Erythroblast (primary cell): ENCODE data around the gene DUSP14.

Experiments
- DNase-seq, 2 experiments: peaks; one replicate each; lab custom pipeline; 2025; lab: John Stamatoyannopoulos, UW
- GATA1 ChIP-seq: IDR thresholded peaks from 2 replicates; pipeline ENCODE4 v1.6.1; 2011; ENCODE audit warnings: low read depth, mild to moderate bottlenecking, control low read depth, low read length, moderate library complexity
- POLR2A ChIP-seq: IDR thresholded peaks from 2 replicates; pipeline ENCODE4 v1.6.1; 2011; ENCODE audit warnings: mild to moderate bottlenecking, low read length

The DUSP14 gene

DNA sequence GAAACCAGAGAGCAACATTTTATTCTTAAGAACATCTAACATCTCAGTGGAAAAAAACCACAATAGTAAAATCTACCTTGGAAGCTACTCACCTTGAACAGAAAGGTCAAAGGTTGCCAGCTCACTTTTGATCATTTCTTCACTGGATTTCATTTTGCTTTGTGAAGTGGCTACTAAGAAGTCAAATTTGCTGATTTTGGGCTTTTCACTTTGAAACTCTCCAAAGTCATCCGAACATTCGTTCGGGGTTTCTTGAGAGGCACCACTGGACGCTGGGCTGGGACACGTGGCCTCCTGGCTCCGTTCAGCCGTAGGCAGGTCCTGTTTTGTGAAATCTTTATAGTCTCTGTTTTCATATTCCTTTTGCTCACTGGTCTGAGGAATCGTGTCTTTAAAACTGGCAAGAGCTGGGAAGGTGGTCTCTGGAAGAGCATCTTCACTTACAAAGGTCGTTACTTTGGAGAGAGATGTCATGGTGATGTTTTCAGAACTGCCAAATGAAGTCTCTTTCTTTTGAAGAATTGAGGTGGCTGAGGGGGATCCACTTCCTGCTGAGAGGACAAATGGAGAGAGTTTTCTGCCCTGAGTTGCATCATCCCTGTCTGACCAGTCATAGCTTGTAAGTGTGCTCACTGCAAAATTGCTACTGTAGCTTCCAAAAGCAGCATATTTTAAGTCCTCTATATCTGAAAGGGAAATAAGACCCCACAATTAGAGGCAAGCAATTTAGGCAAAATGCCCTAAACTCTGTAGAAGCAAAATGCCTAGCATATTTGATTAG lies 52.4 kb downstream of the DUSP14 start:
- no peak for DNase-seq

DNA sequence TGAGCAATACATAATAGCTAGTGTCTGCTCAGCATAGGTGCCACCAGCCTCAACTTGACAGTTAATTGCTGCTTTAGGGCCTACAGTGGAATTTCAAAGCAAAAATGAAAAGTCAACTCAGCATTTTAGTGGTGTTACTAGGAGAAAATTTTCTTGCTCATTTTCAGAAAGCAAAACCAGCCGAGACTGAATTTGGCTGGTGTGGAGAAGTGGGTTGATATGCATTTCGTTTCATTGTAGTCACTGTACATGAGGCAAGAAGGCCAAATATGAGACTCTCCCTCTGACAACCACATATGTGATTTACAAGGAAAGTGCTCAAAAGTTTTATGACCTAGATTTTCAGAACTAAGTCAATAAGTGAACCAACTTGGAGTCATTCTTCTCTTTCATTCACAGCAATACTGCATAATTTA lies 54.0 kb downstream of the DUSP14 start:
- TF ChIP-seq POLR2A (no peak), GATA1 (no peak)
- no peak for DNase-seq

More for the DNA sequence above, 52.4 kb downstream of the DUSP14 start:
- no peak for TF ChIP-seq POLR2A
- TF ChIP-seq GATA1, result no peak

DNA sequence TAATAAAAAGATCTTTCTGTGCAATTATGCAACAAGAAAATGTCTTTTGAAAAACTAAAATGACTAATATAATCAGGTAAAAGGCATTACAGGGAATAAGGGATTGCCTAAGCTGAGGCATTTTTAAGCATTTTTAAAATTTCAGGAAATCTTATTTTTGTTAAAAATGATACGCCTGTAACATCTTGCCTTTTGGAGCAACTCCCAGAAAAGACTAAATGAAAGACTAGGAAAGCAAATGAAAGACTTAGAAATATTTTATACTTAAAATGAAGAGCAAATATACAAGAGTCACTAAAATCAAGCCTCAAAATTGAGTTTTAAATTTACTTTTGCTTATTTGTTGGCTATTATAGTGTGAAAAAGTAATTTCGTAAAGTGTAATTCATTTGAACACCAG lies 55.8 kb downstream of the DUSP14 start:
- TF ChIP-seq POLR2A (no peak), GATA1 (no peak)
- DNase-seq, result no peak

DNA sequence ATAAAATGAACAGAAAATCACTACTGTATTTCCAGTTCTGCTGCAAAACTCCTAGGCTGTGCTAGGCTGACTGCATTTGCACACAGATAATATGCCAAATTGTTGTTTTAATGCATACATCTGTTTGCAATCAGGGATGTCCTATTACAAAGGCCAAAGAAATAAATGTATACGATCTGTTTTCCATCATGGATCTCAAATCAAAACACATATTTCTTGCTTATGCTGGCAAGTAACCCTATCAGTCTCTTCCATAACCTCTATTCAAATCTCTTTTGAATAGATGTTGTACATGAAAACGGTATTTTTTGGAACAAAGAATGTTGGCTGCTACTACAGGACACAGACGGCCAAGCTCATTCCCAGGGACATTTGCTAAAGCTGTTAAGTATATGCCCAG lies 56.6 kb downstream of the DUSP14 start:
- TF ChIP-seq GATA1, result no peak
- TF ChIP-seq POLR2A, result no peak

DNA sequence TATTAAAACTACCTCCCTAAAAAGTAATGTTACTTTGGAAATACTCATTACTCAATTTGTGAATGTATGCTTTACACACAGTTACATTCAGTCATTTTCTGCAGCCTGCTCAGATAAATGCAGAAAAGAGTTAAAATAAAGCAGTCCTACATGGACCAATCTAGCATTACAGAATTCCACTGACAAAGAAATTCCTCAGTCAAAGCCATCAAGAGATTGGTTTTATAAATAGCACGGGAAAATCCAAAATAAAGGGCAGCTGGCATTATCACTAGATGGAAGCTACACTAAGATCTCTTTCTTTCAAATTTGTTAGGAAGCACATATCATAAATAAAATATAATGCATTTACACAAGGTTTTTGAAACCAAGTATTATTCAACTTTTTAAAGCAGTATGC lies 58.3 kb downstream of the DUSP14 start:
- TF ChIP-seq GATA1 (no peak), POLR2A (no peak)
- DNase-seq, result no peak

More for the DNA sequence above, 56.6 kb downstream of the DUSP14 start:
- no peak for DNase-seq

DNA sequence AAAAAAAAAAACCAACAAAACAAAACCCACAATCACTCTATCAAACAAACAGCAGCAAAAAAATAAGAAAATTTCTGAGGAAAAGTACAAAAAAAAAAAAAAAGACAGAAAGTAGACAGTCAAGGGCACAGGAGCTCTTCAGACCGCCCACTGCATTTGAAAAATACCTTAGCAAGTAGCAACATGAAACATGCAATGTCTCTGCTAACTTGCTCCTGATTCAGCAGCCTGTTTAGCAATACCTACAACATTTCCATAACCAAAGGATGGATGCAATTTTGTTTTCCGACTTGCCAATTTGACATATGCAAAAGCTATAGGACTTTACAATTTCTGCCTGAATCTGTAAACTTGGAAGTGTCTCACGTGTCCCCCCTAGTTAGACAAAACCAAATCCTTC lies 62.1 kb downstream of the DUSP14 start:
- TF ChIP-seq POLR2A, result no peak
- TF ChIP-seq GATA1, result no peak
- no peak for DNase-seq

DNA sequence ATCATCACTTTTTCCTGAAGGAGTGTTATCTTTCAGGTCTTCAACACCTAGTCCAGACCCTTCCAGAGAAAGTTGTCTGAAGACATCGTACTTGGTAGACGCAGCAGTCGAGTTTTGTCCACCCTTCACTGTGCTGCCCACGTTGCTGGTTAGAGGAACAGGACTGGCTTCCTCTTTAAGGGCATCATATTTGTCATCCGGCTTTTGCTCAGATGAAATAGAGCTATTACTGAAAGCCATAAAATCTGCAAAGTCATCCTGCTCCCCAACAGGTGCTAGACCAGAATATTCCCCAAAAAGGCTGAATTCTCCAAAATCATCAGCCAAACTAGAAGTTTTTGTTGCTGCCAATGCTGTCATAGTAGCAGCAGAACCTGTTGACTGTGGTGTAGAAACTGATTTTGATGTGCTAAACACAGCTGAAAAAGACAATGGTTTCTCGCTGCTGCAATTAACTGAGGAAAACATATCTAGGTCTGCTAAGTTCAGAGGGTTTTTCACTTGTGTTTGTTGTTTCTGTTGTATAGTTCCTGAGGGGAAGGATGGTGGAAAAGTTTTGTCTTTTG lies 63.8 kb downstream of the DUSP14 start:
- TF ChIP-seq GATA1 (no peak), POLR2A (no peak)
- no peak for DNase-seq

DNA sequence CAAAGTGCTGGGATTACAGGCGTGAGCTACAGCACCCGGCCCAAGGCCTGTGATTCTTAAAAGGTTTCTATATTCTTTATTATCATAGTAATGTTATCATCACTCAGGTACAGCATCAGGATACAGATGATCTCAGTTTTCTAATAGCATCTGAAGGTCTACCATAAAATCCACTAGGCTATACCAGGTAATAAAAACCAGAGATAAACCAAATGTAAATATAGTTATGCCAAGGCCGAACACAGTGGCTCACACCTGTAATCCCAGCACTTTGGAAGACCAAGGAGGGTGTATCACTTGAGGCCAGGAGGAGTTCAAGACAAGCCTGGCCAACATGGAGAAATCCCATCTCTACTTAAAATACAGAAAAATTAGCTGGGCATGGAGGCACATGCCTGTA lies 65.7 kb downstream of the DUSP14 start:
- no peak for TF ChIP-seq POLR2A
- TF ChIP-seq GATA1, result no peak

DNA sequence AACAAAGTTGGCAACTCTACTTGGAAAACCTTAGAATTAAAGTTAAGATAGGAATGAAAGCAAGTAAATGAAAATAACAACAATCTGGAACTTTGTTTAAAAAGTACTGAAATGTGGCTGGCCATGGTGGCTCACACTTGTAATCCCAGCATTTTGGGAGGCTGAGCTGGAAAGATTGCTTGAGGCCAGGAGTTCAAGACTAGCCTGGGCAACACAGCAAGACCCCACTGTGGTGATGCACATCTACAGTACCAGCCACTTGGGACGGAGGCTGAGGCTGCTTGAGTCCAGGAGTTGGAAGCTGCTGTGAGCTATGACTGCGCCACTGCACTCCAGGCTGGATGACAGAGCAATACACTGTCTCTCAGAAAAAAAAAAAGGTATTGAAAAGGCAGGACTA lies 67.8 kb downstream of the DUSP14 start:
- no peak for TF ChIP-seq GATA1
- no peak for TF ChIP-seq POLR2A
- no peak for DNase-seq

More for the DNA sequence above, 65.7 kb downstream of the DUSP14 start:
- no peak for DNase-seq

DNA sequence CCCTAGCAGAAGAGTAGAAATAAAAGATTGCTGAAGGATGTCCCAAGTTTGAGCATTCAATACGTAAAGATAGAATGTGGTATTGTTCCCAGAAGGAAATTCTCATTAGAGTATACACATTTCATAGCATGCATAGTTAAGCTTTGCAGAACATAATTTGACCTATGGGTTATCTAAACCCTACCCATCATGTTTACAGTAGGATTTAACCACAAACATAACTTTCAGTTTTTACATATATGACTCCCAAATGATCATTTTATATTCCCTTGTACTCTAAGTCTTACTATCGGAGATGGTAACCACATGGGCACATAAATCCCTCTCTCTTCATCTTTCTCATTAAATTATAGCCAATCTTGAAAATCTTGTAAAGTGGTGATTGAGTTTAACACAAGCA lies 68.6 kb downstream of the DUSP14 start:
- no peak for DNase-seq
- TF ChIP-seq GATA1 (no peak), POLR2A (no peak)

DNA sequence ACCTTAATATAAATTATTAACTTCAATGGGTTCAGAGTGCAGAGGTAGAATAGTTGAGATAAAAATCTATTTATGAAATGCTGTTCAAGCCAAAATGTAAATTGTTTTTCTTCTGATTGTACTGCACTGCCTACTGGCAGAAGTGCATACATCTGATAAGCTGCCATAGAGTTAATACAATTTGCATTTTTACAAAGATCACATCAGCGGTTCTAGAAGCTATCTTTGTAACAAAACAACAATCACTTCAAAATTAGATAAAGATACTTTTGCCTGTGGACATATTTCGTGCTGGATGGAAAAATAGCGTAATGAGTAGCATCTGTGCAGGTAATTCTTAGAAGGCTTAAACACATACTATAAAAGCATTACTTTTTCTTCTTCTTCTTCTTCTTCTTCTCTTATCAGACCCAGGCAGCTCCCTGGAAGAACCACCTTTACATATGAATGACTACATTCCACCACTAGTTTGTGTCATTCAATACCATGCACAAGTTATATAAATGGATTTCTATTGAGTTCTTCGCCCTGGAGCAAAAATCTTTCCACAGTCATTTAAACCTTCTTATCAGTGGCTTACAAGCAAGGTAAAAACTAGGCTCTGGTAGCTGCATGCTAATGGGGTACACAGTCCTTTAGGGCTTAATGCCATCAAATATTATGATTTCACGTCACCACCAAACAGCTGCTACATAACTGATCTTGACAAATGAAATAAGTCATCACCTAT lies 72.5 kb downstream of the DUSP14 start:
- peak in 1 of 2 experiments; percentile 9 for DNase-seq

More for the DNA sequence above, 72.5 kb downstream of the DUSP14 start:
- no peak for TF ChIP-seq GATA1
- TF ChIP-seq POLR2A, result no peak
